Measurements from ENCODE around the gene MAP7.
"Not testable (repeated sequence)": the region's sequence is repeated elsewhere in the genome, so short reads cannot be mapped to it uniquely, and the experiment has no call there.

Gene MAP7

GRCh38 chr6:136312975-136313374 is 237.2 kb downstream of the MAP7 start:
- DNase-seq (ENCODE audit: low read depth in 1 of 2, low spot score in 1 of 2): no peak
- in situ Hi-C loops (cut with HindIII; ENCODE audit: low pct_unique_long_range_greater_than_20kb, low sequenced_read_pairs): no loop called here
- no peak for TF ChIP-seq JUND (IDR thresholded peaks at IDR 0.05; ENCODE audit: low read depth)

- DNase-seq (ENCODE audit: low read depth in 1 of 2, low spot score in 1 of 2): no peak
- TF ChIP-seq JUND (IDR thresholded peaks at IDR 0.05; ENCODE audit: low read depth): no peak
- in situ Hi-C loops (cut with HindIII; ENCODE audit: low pct_unique_long_range_greater_than_20kb, low sequenced_read_pairs): no loop called here
Measured at GRCh38 chr6:136309729-136310311, 240.4 kb downstream of the MAP7 start.

DNA sequence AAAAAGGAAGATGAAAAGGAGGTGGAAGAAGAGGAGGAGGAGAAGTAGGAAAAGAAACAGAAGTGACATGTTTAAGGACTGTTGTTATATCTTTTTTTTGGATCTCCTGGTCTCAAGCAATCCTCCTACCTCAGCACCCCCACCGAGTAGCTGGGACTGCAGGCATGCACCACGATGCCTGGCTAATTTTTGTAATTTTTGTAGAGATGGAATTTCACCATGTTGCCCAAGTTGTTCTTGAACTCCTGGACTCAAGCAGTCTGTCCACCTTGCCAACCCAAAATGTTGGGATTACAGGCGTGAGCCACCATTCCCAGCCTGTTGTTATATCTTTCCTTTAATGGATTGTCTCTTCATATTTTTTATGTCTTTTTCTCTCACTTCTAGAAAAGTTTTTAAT is 241.1 kb downstream of the MAP7 start:
- TF ChIP-seq JUND (IDR thresholded peaks at IDR 0.05; ENCODE audit: low read depth): no peak
- in situ Hi-C loops (cut with HindIII; ENCODE audit: low pct_unique_long_range_greater_than_20kb, low sequenced_read_pairs): no loop called here
- DNase-seq (ENCODE audit: low read depth in 1 of 2, low spot score in 1 of 2): no peak

- DNase-seq (ENCODE audit: low read depth in 1 of 2, low spot score in 1 of 2); in situ Hi-C loops (cut with HindIII; ENCODE audit: low pct_unique_long_range_greater_than_20kb, low sequenced_read_pairs): not testable (repeated sequence)
Measured at GRCh38 chr6:136308469-136308868, 241.8 kb downstream of the MAP7 start.

GRCh38 chr6:136307351-136307750 is 242.9 kb downstream of the MAP7 start:
- no peak for TF ChIP-seq JUND (IDR thresholded peaks at IDR 0.05; ENCODE audit: low read depth)
- in situ Hi-C loops (cut with HindIII; ENCODE audit: low pct_unique_long_range_greater_than_20kb, low sequenced_read_pairs): no loop called here

DNA sequence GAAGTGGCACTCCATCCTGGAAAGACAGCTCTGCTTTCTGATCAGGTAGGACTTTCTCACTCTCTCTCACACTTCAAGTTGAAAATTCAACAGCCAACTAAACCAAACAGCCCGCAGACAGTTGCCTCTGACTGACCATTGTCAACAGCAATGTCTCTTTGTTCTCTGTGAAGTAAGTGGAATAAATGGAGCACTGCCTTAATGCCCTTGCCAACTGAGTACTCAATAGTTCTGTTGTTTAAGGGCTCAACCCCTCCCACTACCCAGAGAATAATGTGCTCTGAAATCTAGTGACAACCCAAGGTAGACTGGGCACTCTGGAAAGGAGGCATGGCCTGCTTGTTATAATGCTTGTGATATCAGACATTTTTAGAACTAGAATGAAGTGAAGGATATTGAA is 243.8 kb downstream of the MAP7 start:
- no peak for TF ChIP-seq JUND (IDR thresholded peaks at IDR 0.05; ENCODE audit: low read depth)
- in situ Hi-C loops (cut with HindIII; ENCODE audit: low pct_unique_long_range_greater_than_20kb, low sequenced_read_pairs): no loop called here
- no peak for DNase-seq (ENCODE audit: low read depth in 1 of 2, low spot score in 1 of 2)

More at GRCh38 chr6:136307351-136307750, 242.9 kb downstream of the MAP7 start:
- DNase-seq (ENCODE audit: low read depth in 1 of 2, low spot score in 1 of 2): no peak

GRCh38 chr6:136304410-136304809 is 245.8 kb downstream of the MAP7 start:
- in situ Hi-C loops (cut with HindIII; ENCODE audit: low pct_unique_long_range_greater_than_20kb, low sequenced_read_pairs): no loop called here
- no peak for DNase-seq (ENCODE audit: low read depth in 1 of 2, low spot score in 1 of 2)
- no peak for TF ChIP-seq JUND (IDR thresholded peaks at IDR 0.05; ENCODE audit: low read depth)

DNA sequence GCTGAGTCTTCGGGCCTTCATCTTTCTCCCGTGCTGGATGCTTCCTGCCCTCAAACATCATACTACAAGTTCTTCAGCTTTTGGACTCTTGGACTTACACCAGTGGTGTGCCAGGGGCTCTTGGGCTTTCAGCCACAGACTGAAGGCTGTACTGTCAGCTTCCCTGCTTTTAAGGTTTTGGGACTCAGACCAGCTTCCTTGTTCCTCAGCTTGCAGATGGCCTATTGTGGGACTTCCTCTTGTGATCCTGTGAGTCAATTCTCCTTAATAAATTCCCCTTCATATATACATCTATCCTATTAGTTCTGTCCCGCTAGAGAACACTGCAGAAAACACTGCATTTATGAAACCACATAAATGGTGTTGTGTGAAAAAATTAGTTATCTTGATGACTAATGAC is 246.7 kb downstream of the MAP7 start:
- in situ Hi-C loops (cut with HindIII; ENCODE audit: low pct_unique_long_range_greater_than_20kb, low sequenced_read_pairs): no loop called here
- no peak for DNase-seq (ENCODE audit: low read depth in 1 of 2, low spot score in 1 of 2)
- TF ChIP-seq JUND (IDR thresholded peaks at IDR 0.05; ENCODE audit: low read depth): no peak

DNA sequence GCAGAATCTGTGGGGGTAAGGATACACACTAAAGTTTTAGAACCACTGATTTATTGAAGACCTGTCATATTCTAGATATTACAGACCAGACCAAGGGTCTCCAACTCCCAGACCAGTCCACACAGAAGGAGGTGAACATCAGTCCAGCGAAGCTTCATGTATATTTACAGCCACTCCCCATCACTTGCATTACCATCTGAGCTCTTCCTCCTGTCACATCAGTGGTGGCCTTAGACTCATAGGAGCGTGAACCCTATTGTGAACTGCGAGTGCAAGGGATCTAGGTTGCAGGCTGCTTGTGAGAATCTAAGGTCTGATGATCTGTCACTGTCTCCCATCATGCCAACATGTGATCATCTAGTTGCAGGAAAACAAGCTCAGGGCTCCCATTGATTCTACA is 255.6 kb downstream of the MAP7 start:
- in situ Hi-C loops (cut with HindIII; ENCODE audit: low pct_unique_long_range_greater_than_20kb, low sequenced_read_pairs): no loop called here
- DNase-seq (ENCODE audit: low read depth in 1 of 2, low spot score in 1 of 2): no peak
- TF ChIP-seq JUND (IDR thresholded peaks at IDR 0.05; ENCODE audit: low read depth): no peak

Data from T47D (cell line).